K562 (cell line): ENCODE data around the gene CAMK1D. TPM values are rescaled to one million over a fixed set of nuclear protein-coding genes. Genes with fewer than 3 reads are reported as not detected.

ENCODE experiments used
- ATAC-seq: fragments of 200-7000 bp; cut with Tn5 transposase; 3 replicates; pipeline ENCODE4 v1.9.1; 2020; ENCODE audit warnings: moderate library complexity
- BruUV-seq: library from RNA; stranded (reverse); fragments of 400-500 nt; replicated peaks from 2 replicates; lab custom pipeline; 2021; lab: Mats Ljungman, UMichigan
- CTCF ChIA-PET: fragments of 300-600 bp; formaldehyde crosslinking; extraction: SDS; loops from one replicate; lab custom pipeline; 2021; ENCODE audit warnings: low intra/inter-chr PET ratio; lab: Yijun Ruan, JAX
- POLR2A ChIA-PET: fragments of 300-600, 350-650 bp; sonication (Branson Sonifier 250); formaldehyde crosslinking; extraction: SDS; loops from one replicate; lab custom pipeline; 2021; ENCODE audit warnings: antibody characterized with exemption, inconsistent platforms; lab: Yijun Ruan, JAX
- DNase-seq, 4 experiments: peaks; one replicate each; pipeline versions ENCODE4 v3.0.0 to v3.0.0-alpha.2; 2011 to 2018; ENCODE audit warnings: low spot score in 3 of 4, mixed read lengths in 3 of 4; ENCODE audit errors: extremely low read depth in 1 of 4
- FAIRE-seq: peaks from 2 replicates; lab custom pipeline; 2011; peaks lifted over from hg19 to GRCh38; lab: Jason Lieb, UNC
- H2AFZ ChIP-seq: 2 replicates; pipeline ENCODE4 v1.6.0; 2011; ENCODE audit warnings: low read depth, low read length, control low read depth, inconsistent platforms
- H3K27ac ChIP-seq: fragments of 200-600 bp; 3 replicates; pipeline ENCODE4 v1.8.0; 2011; ENCODE audit warnings: low read depth, mild to moderate bottlenecking, control low read depth, inconsistent platforms, low read length, moderate library complexity, mixed read lengths; ENCODE audit errors: extremely low read depth
- H3K27me3 ChIP-seq, 2 experiments: fragments of 300-600 bp in 1 of 2; 2 replicates in 1 of 2; 3 replicates in 1 of 2; pipeline versions ENCODE4 v1.6.0 to v1.8.0; 2011; ENCODE audit warnings: inconsistent platforms in 2 of 2, low read length in 2 of 2, mild to moderate bottlenecking in 1 of 2, mixed read lengths in 1 of 2, moderate library complexity in 1 of 2; ENCODE audit not compliant: control insufficient read depth in 2 of 2, insufficient read depth in 2 of 2
- H3K36me3 ChIP-seq: fragments of 300-600 bp; 3 replicates; pipeline ENCODE4 v1.8.0; 2011; ENCODE audit warnings: mild to moderate bottlenecking, low read length, inconsistent platforms; ENCODE audit not compliant: control insufficient read depth, insufficient read depth
- H3K4me1 ChIP-seq, 2 experiments: fragments of 200-600 bp in 1 of 2; replicated peaks in 1 of 2; 2 replicates in 1 of 2; 3 replicates in 1 of 2; pipeline versions ENCODE4 v1.5.1 to v1.8.0; 2011; ENCODE audit warnings: inconsistent platforms in 2 of 2, low read length in 2 of 2, mild to moderate bottlenecking in 1 of 2, mixed read lengths in 1 of 2, moderate library complexity in 1 of 2; ENCODE audit not compliant: control insufficient read depth in 2 of 2, insufficient read depth in 2 of 2
- H3K4me2 ChIP-seq: 2 replicates; pipeline ENCODE4 v1.6.1; 2011; ENCODE audit warnings: low read length, control low read depth, inconsistent platforms, mixed read lengths; ENCODE audit not compliant: insufficient read depth
- H3K4me3 ChIP-seq: fragments of 200-600 bp; sonication (generic), shearing (Covaris generic); 2 replicates; pipeline ENCODE4 v1.5.1; 2016; ENCODE audit warnings: control low read depth, inconsistent platforms
- H3K79me2 ChIP-seq: fragments of 200-600 bp; 3 replicates; pipeline ENCODE4 v1.8.0; 2011; ENCODE audit warnings: low read length, inconsistent platforms; ENCODE audit not compliant: control insufficient read depth, insufficient read depth
- H3K9ac ChIP-seq, 2 experiments: 2 replicates each; pipeline versions ENCODE4 v1.6.0 to v1.6.1; 2011; ENCODE audit warnings: low read depth in 2 of 2, low read length in 2 of 2, control low read depth in 1 of 2, inconsistent platforms in 1 of 2, mild to moderate bottlenecking in 1 of 2, mixed read lengths in 1 of 2; ENCODE audit not compliant: insufficient read depth in 1 of 2
- H3K9me1 ChIP-seq: one replicate; pipeline ENCODE4 v1.6.0; 2011; ENCODE audit warnings: inconsistent platforms, mild to moderate bottlenecking, low read length, moderate library complexity; ENCODE audit not compliant: control insufficient read depth, insufficient read depth
- H3K9me3 ChIP-seq: replicated peaks from 2 replicates; pipeline ENCODE4 v1.5.1; 2011; ENCODE audit warnings: low read depth, low read length, inconsistent platforms; ENCODE audit not compliant: control insufficient read depth, insufficient read depth
- H4K20me1 ChIP-seq: replicated peaks from 2 replicates; pipeline ENCODE4 v1.6.1; 2011; ENCODE audit warnings: low read length, inconsistent platforms, mixed read lengths; ENCODE audit not compliant: control insufficient read depth, insufficient read depth
- ARNT ChIP-seq, 2 experiments: fragments of 450-650 bp; IDR thresholded peaks; 2 replicates each; pipeline ENCODE4 v1.6.1; 2016; ENCODE audit warnings: mild to moderate bottlenecking in 1 of 2
- CBX5 ChIP-seq: IDR thresholded peaks from 2 replicates; pipeline ENCODE4 v1.6.1; 2014; ENCODE audit warnings: low read depth, borderline replicate concordance
- FOXK2 ChIP-seq, 2 experiments: fragments of 450-650 bp; IDR thresholded peaks in 1 of 2; conservative IDR thresholded peaks in 1 of 2; 2 replicates each; pipeline ENCODE4 v1.6.1; 2016; ENCODE audit warnings: low read depth in 2 of 2, mild to moderate bottlenecking in 1 of 2
- GABPB2 ChIP-seq: fragments of 250-450 bp; sonication (Bioruptor Pico); conservative IDR thresholded peaks from 2 replicates; pipeline ENCODE4 v1.5.1; 2021; ENCODE audit warnings: mild to moderate bottlenecking
- KLF10 ChIP-seq: fragments of 250-450 bp; sonication (Bioruptor Pico); IDR thresholded peaks from 2 replicates; pipeline ENCODE4 v1.6.1; 2021; ENCODE audit warnings: matching md5 sums
- MTF1 ChIP-seq: fragments of 250-450 bp; sonication (Bioruptor Pico); IDR thresholded peaks from 2 replicates; pipeline ENCODE4 v1.9.0; 2021; ENCODE audit warnings: moderate library complexity, mild to moderate bottlenecking, inconsistent platforms, borderline replicate concordance
- RNF2 ChIP-seq: sonication (generic); IDR thresholded peaks from 2 replicates; pipeline ENCODE4 v1.6.1; 2016
- SREBF2 ChIP-seq: sonication (generic); formaldehyde crosslinking; IDR thresholded peaks from 2 replicates; pipeline ENCODE4 v1.4.0; 2020; ENCODE audit warnings: mild to moderate bottlenecking, missing genetic modification reagents
- TAF7 ChIP-seq: fragments of 450-650 bp; IDR thresholded peaks from 2 replicates; pipeline ENCODE4 v1.6.1; 2016; ENCODE audit warnings: missing genetic modification characterization, missing compliant biosample characterization
- ZNF134 ChIP-seq: fragments of 250-450 bp; sonication (Bioruptor Pico); conservative IDR thresholded peaks from 2 replicates; pipeline ENCODE4 v1.4.0; 2020
- ZNF24 ChIP-seq: fragments of 450-650 bp; IDR thresholded peaks from 2 replicates; pipeline ENCODE4 v1.6.1; 2016
- ZNF586 ChIP-seq: fragments of 450-650 bp; formaldehyde crosslinking; conservative IDR thresholded peaks from 2 replicates; pipeline ENCODE4 v1.4.0; 2020; ENCODE audit warnings: mild to moderate bottlenecking, moderate library complexity
- ZSCAN29 ChIP-seq: fragments of 450-650 bp; IDR thresholded peaks from 2 replicates; pipeline ENCODE4 v1.6.1; 2017
- WGBS: fragments of 100-300 bp; shearing (Covaris generic); methylation state at CpG from one replicate; pipeline ENCODE4 v1.1.6; 2016; ENCODE audit warnings: low coverage, mixed read lengths; ENCODE audit not compliant: insufficient coverage; ENCODE audit errors: missing lambda C conversion rate; 5-methylcytosine and 5-hydroxymethylcytosine counted together
- in situ Hi-C: fragments of 300-500 bp; cut with MboI; formaldehyde crosslinking; loops from 4 replicates; pipeline ENCODE4 v1.15.0; 2018; ENCODE audit warnings: inconsistent platforms, mixed read lengths
- intact Hi-C: fragments of 100-400 bp; cut with micrococcal nuclease; formaldehyde crosslinking; loops from 2 replicates; pipeline ENCODE4 v1.14.2; 2022
- polyA plus RNA-seq, 8 experiments: library from polyadenylated mRNA; depleted of rRNA in 4 of 8; stranded (reverse) in 5 of 8; unstranded in 3 of 8; fragments of >200 nt; fragmentation: Nextera tagmentation in 2 of 8; fragmentation: Illumina TruSeq in 1 of 8; extraction: Ambion mirVana in 2 of 8; extraction: Trizol in 1 of 8; gene quantifications; 2 replicates each; pipeline versions ENCODE4 v1.2.1 to v1.2.3, GENCODE V29; 2011 to 2014; ENCODE audit warnings: inconsistent platforms in 1 of 8, missing spikeins in 1 of 8
- total RNA-seq, 7 experiments: library from RNA; depleted of rRNA in 6 of 7; stranded (reverse); fragments of >200 nt in 6 of 7; fragmentation: Illumina TruSeq in 2 of 7; extraction: Trizol in 2 of 7; gene quantifications; 2 replicates each; pipeline versions ENCODE4 v1.2.1 to v1.2.3, GENCODE V29; 2011 to 2021; ENCODE audit warnings: low replicate concordance in 1 of 7

The CAMK1D gene
- total and polyA plus RNA-seq, 9 of the 15 experiments (the other 6 are each of a cell fraction or from before 2014, with no cell fraction given) = 0.12 to 0.24 (median 0.20) TPM; not detected in 5

- H3K9me1 ChIP-seq = no peaks in the 10 kb centered on the region
- no peak for DNase-seq
- H3K4me2 ChIP-seq = no peak overlapping the region
- 2% methylated on average over 10 of the region's 10 CpGs for WGBS
- H3K27ac ChIP-seq = no peak overlapping the region
- peaks cover 3% of the 10 kb centered on the region; the same call in 1 of the 2 replicates for H4K20me1 ChIP-seq
- no peak for TF ChIP-seq ZSCAN29
- no peak for TF ChIP-seq ZNF134 (CRISPR knock-in tag)
- no peak for TF ChIP-seq FOXK2 (conservative IDR thresholded peaks at IDR 0.05 in 1 of 2, IDR thresholded peaks at IDR 0.05 in 1 of 2; ENCODE audit: low read depth in 2 of 2)
- no peak for TF ChIP-seq SREBF2 (CRISPR knock-in tag)
- TF ChIP-seq MTF1 = no peak
- TF ChIP-seq GABPB2 (CRISPR knock-in tag) = no peak
- no peak for TF ChIP-seq CBX5
- no peak for TF ChIP-seq KLF10 (CRISPR knock-in tag)
- no peak for TF ChIP-seq TAF7 (tag)
- TF ChIP-seq ZNF24 = no peak
- no peak for TF ChIP-seq ARNT (IDR thresholded peaks at IDR 0.05)
- TF ChIP-seq RNF2 = no peak
- no peak for TF ChIP-seq ZNF586
- TF ChIP-seq, all 486 proteins: peak for 0
- in situ Hi-C loops = no loop called here
- intact Hi-C loops = no loop called here
- Histone ChIP-seq H3K4me1 (no peaks in the 10 kb centered on the region), H3K9ac (no peak overlapping the region), H3K79me2 (no peaks in the 10 kb centered on the region), H3K27me3 (peaks cover 3 to 43% of the 10 kb centered on the region in 2 experiments; a peak in 4 of 5 replicates), H3K9me3 (no peaks in the 10 kb centered on the region), H2AFZ (no peak overlapping the region), H3K4me3 (no peak overlapping the region), H3K36me3 (no peaks in the 10 kb centered on the region)
- ATAC-seq = no peak
- FAIRE-seq = no peak
- BruUV-seq = no TSS peak
- ChIA-PET POLR2A (interaction anchor here (0.6 kb wide), 1 partner anchor 273 kb away, joined by 3 read pairs; no protein-coding TSS in a partner anchor), CTCF (no interaction called here)
Measured at GRCh38 chr10:12841426-12841825, 492.1 kb downstream of the CAMK1D start.
